ENCODE measurements around the gene SMC3.

- no peak for TF ChIP-seq ZNF350 (CRISPR knock-in tag; IDR thresholded peaks at IDR 0.05; ENCODE audit: borderline replicate concordance, low read depth)
- TF ChIP-seq MZF1 (CRISPR knock-in tag; IDR thresholded peaks at IDR 0.05; ENCODE audit: borderline replicate concordance): no peak
- TF ChIP-seq CTCF (CRISPR knock-in tag; IDR thresholded peaks at IDR 0.05): no peak
- no peak for TF ChIP-seq ZC3H4 (CRISPR knock-in tag; IDR thresholded peaks at IDR 0.05; ENCODE audit: borderline replicate concordance)
- TF ChIP-seq HNF4A (CRISPR knock-in tag; IDR thresholded peaks at IDR 0.05): no peak
Measured at GRCh38 chr10:110612629-110613028, 45.1 kb downstream of the SMC3 start.
